OCI-LY7 (cell line): ENCODE measurements around the gene DNMBP. TPM values are rescaled to one million over a fixed set of nuclear protein-coding genes. Genes with fewer than 3 reads are reported as not detected.

Source experiments
- BruUV-seq: library from RNA; stranded (reverse); fragments of 400-500 nt; replicated peaks from 2 replicates; lab custom pipeline; 2021; lab: Mats Ljungman, UMichigan
- CTCF ChIA-PET: fragments of 300-600 bp; sonication (Branson Sonifier 250); formaldehyde crosslinking; loops from one replicate; lab custom pipeline; 2022; ENCODE audit warnings: antibody characterized with exemption; ENCODE audit not compliant: unreplicated experiment; lab: Charles Lee
- POLR2A ChIA-PET: fragments of 300-600 bp; sonication (Branson Sonifier 250); formaldehyde crosslinking; loops from one replicate; lab custom pipeline; 2022; ENCODE audit warnings: antibody characterized with exemption; lab: Charles Lee
- DNase-seq: peaks from one replicate; pipeline ENCODE4 v3.0.0-alpha.2; 2015; ENCODE audit warnings: low spot score
- H2AFZ ChIP-seq: fragments of 200-600 bp; sonication (generic), shearing (Covaris generic); 2 replicates; pipeline ENCODE4 v1.6.1; 2014; ENCODE audit warnings: mild to moderate bottlenecking, antibody characterized with exemption, low read length, moderate library complexity
- H3K27ac ChIP-seq: fragments of 200-600 bp; sonication (generic); 2 replicates; pipeline ENCODE4 v1.5.1; 2014; ENCODE audit warnings: mixed run types, low read depth, mild to moderate bottlenecking, moderate library complexity, low read length, inconsistent platforms; ENCODE audit not compliant: poor library complexity, severe bottlenecking
- H3K36me3 ChIP-seq: fragments of 200-600 bp; sonication (generic); 2 replicates; pipeline ENCODE4 v1.6.1; 2014; ENCODE audit warnings: mild to moderate bottlenecking, antibody characterized with exemption, low read length, moderate library complexity, mixed read lengths; ENCODE audit not compliant: insufficient read depth
- H3K4me1 ChIP-seq: fragments of 200-600 bp; sonication (generic); 2 replicates; pipeline ENCODE4 v1.5.1; 2014; ENCODE audit warnings: mild to moderate bottlenecking, low read length; ENCODE audit not compliant: insufficient read depth, poor library complexity, severe bottlenecking
- H3K4me2 ChIP-seq: fragments of 200-600 bp; sonication (generic); 2 replicates; pipeline ENCODE4 v1.6.1; 2014; ENCODE audit warnings: mild to moderate bottlenecking, low read length
- H3K4me3 ChIP-seq: fragments of 200-600 bp; sonication (generic); 2 replicates; pipeline ENCODE4 v1.5.1; 2014; ENCODE audit warnings: mild to moderate bottlenecking, low read depth, low read length; ENCODE audit not compliant: poor library complexity, severe bottlenecking
- H3K79me2 ChIP-seq: fragments of 200-600 bp; sonication (generic); 2 replicates; pipeline ENCODE4 v1.6.1; 2016; ENCODE audit warnings: low read depth, mild to moderate bottlenecking, low read length, moderate library complexity, mixed read lengths; ENCODE audit not compliant: insufficient read depth
- H3K9me2 ChIP-seq: fragments of 200-600 bp; sonication (generic); 2 replicates; pipeline ENCODE4 v1.6.1; 2016; ENCODE audit warnings: mild to moderate bottlenecking, low read length, mixed read lengths; ENCODE audit not compliant: insufficient read depth
- H3K9me3 ChIP-seq: fragments of 200-600 bp; sonication (generic); 2 replicates; pipeline ENCODE4 v1.6.1; 2014; ENCODE audit warnings: mild to moderate bottlenecking, mixed run types, low read length, mixed read lengths
- H4K20me1 ChIP-seq: fragments of 200-600 bp; sonication (generic); 2 replicates; pipeline ENCODE4 v1.6.1; 2014; ENCODE audit warnings: mild to moderate bottlenecking, antibody characterized with exemption, low read length, moderate library complexity, mixed read lengths; ENCODE audit not compliant: insufficient read depth
- EZH2phosphoT487 ChIP-seq: fragments of 200-600 bp; sonication (generic); IDR thresholded peaks from 2 replicates; pipeline ENCODE4 v1.6.1; 2018; ENCODE audit warnings: low read depth, borderline replicate concordance, mild to moderate bottlenecking, mixed run types, antibody characterized with exemption, low read length, moderate library complexity, mixed read lengths
- intact Hi-C: fragments of 100-400 bp; cut with micrococcal nuclease; formaldehyde crosslinking; loops from one replicate; pipeline ENCODE4 v1.10.0; 2022; ENCODE audit not compliant: unreplicated experiment
- total RNA-seq, 2 experiments: library from RNA; depleted of rRNA in 1 of 2; stranded (reverse); fragments of >200 nt in 1 of 2; shearing (Covaris generic) in 1 of 2; gene quantifications; 2 replicates each; pipeline ENCODE4 v1.2.3, GENCODE V29; 2014 to 2022
- TF ChIP-seq, protein P1 (sequence below): fragments of 200-600 bp; sonication (generic); conservative IDR thresholded peaks from 2 replicates; pipeline ENCODE4 v1.5.1; 2014; ENCODE audit warnings: mild to moderate bottlenecking, antibody characterized with exemption, low read length, moderate library complexity, mixed read lengths

DNMBP gene
- total RNA-seq, 2 experiments from 2014 or later, result 27.0 to 36.2 TPM

GRCh38 chr10:99860466-99860865, 149.3 kb downstream of the DNMBP start:
- no peak overlapping the region for H3K27ac ChIP-seq
- no TSS peak for BruUV-seq
- CTCF ChIA-PET, result interaction anchor here (1.1 kb wide), 1 partner anchor 185 kb away, joined by 3 read pairs; no protein-coding TSS in a partner anchor
- no peak overlapping the region for H3K4me3 ChIP-seq
- no peaks in the 10 kb centered on the region for H3K79me2 ChIP-seq
- no peak overlapping the region for H2AFZ ChIP-seq
- no peak for DNase-seq
- H4K20me1 ChIP-seq, result no peaks in the 10 kb centered on the region
- no peaks in the 10 kb centered on the region for H3K9me3 ChIP-seq
- H3K36me3 ChIP-seq, result no peaks in the 10 kb centered on the region
- TF ChIP-seq, protein P1, sequence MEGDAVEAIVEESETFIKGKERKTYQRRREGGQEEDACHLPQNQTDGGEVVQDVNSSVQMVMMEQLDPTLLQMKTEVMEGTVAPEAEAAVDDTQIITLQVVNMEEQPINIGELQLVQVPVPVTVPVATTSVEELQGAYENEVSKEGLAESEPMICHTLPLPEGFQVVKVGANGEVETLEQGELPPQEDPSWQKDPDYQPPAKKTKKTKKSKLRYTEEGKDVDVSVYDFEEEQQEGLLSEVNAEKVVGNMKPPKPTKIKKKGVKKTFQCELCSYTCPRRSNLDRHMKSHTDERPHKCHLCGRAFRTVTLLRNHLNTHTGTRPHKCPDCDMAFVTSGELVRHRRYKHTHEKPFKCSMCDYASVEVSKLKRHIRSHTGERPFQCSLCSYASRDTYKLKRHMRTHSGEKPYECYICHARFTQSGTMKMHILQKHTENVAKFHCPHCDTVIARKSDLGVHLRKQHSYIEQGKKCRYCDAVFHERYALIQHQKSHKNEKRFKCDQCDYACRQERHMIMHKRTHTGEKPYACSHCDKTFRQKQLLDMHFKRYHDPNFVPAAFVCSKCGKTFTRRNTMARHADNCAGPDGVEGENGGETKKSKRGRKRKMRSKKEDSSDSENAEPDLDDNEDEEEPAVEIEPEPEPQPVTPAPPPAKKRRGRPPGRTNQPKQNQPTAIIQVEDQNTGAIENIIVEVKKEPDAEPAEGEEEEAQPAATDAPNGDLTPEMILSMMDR, result no peak
- TF ChIP-seq EZH2phosphoT487, result no peak
- H3K9me2 ChIP-seq, result no peaks in the 10 kb centered on the region
- POLR2A ChIA-PET, result interaction anchor here (0.8 kb wide), 1 partner anchor 833 kb away, joined by 3 read pairs; no protein-coding TSS in a partner anchor
- no peaks in the 10 kb centered on the region for H3K4me1 ChIP-seq
- no peak overlapping the region for H3K4me2 ChIP-seq
- intact Hi-C loops, result no loop called here

GRCh38 chr10:99859585-99859984, 150.2 kb downstream of the DNMBP start:
- Histone ChIP-seq H3K4me1 (no peaks in the 10 kb centered on the region), H4K20me1 (no peaks in the 10 kb centered on the region), H3K9me3 (no peaks in the 10 kb centered on the region), H3K4me3 (no peak overlapping the region), H3K4me2 (no peak overlapping the region), H3K9me2 (no peaks in the 10 kb centered on the region), H2AFZ (no peak overlapping the region), H3K36me3 (no peaks in the 10 kb centered on the region), H3K79me2 (no peaks in the 10 kb centered on the region), H3K27ac (no peak overlapping the region)
- POLR2A ChIA-PET, result interaction anchor here (0.7 to 0.8 kb wide), 2 partner anchors 117 to 161 kb away, joined by 3 to 4 read pairs; no protein-coding TSS in a partner anchor
- intact Hi-C loops, result no loop called here
- TF ChIP-seq, protein P1, result peak; percentile 79
- no peak for TF ChIP-seq EZH2phosphoT487
- CTCF ChIA-PET, result interaction anchor here (1.1 kb wide), 1 partner anchor 186 kb away, joined by 3 read pairs; no protein-coding TSS in a partner anchor
- DNase-seq, result peak; percentile 67
- no TSS peak for BruUV-seq

- TF ChIP-seq EZH2phosphoT487, result no peak
- TF ChIP-seq, protein P1, result no peak
- intact Hi-C loops, result no loop called here
Measured at GRCh38 chr10:99858849-99859248, 150.9 kb downstream of the DNMBP start.

More at GRCh38 chr10:99858849-99859248, 150.9 kb downstream of the DNMBP start:
- Histone ChIP-seq H3K4me1 (no peaks in the 10 kb centered on the region), H2AFZ (no peak overlapping the region), H3K9me3 (no peaks in the 10 kb centered on the region), H3K4me3 (no peak overlapping the region), H3K79me2 (no peaks in the 10 kb centered on the region), H3K9me2 (no peaks in the 10 kb centered on the region), H3K4me2 (no peak overlapping the region), H3K27ac (no peak overlapping the region), H4K20me1 (no peaks in the 10 kb centered on the region), H3K36me3 (no peaks in the 10 kb centered on the region)
- CTCF ChIA-PET, result no interaction called here
- POLR2A ChIA-PET, result no interaction called here
- DNase-seq, result no peak
- no TSS peak for BruUV-seq
